ENCODE results near the gene CCT3. TPM values are rescaled to one million over a fixed set of nuclear protein-coding genes. Genes with fewer than 3 reads are reported as not detected.
A peak's percentile ranks its signal among the peaks of the same experiment; 100 is the strongest.

Gene CCT3
- total RNA-seq, 2 experiments from 2014 or later, result 379 to 388 TPM

- ChIA-PET CTCF (no interaction called here), POLR2A (interaction anchor here (2.8 kb wide), 1 partner anchor 9 kb away, joined by 17 read pairs; the partner anchor contains the start of gene SMG5)
- H3K4me3 Mint-ChIP-seq, result no peak overlapping the region
- intact Hi-C loops (cut with micrococcal nuclease), result no loop called here
- peak overlapping the region; percentile 25 for H3K27ac Mint-ChIP-seq
- DNase-seq (peak; percentile 16), ATAC-seq (peak; percentile 40)
- TF ChIP-seq CTCF (IDR thresholded peaks at IDR 0.05), result no peak
- H3K27me3 Mint-ChIP-seq, result no peaks in the 10 kb centered on the region
- peaks cover 14% of the 10 kb centered on the region for H3K4me1 Mint-ChIP-seq (ENCODE audit: low read depth)
- H3K36me3 Mint-ChIP-seq (ENCODE audit: low read depth), result peaks cover 6% of the 10 kb centered on the region
- no peaks in the 10 kb centered on the region for H3K9me3 Mint-ChIP-seq
These were observed 46.6 kb downstream of the CCT3 start for GRCh38 chr1:156291226-156292061.

GRCh38 chr1:156289857-156290256 is 48.2 kb downstream of the CCT3 start:
- Mint-ChIP-seq H3K9me3 (no peaks in the 10 kb centered on the region), H3K4me3 (no peak overlapping the region), H3K36me3 (ENCODE audit: low read depth) (peaks cover 6% of the 10 kb centered on the region), H3K27ac (no peak overlapping the region), H3K27me3 (no peaks in the 10 kb centered on the region), H3K4me1 (ENCODE audit: low read depth) (peaks cover 8% of the 10 kb centered on the region)
- DNase-seq (no peak), ATAC-seq (no peak)
- TF ChIP-seq CTCF (IDR thresholded peaks at IDR 0.05), result no peak
- intact Hi-C loops (cut with micrococcal nuclease), result no loop called here
- ChIA-PET CTCF (no interaction called here), POLR2A (no interaction called here)

GRCh38 chr1:156286061-156286460 is 52.0 kb downstream of the CCT3 start:
- peaks cover 18% of the 10 kb centered on the region for H3K4me1 Mint-ChIP-seq (ENCODE audit: low read depth)
- no peak for ATAC-seq
- no peak overlapping the region for H3K4me3 Mint-ChIP-seq
- no peak for TF ChIP-seq CTCF (IDR thresholded peaks at IDR 0.05)
- ChIA-PET POLR2A (interaction anchor here (1.5 kb wide), 1 partner anchor 15 kb away, joined by 3 read pairs; no protein-coding TSS in a partner anchor), CTCF (no interaction called here)
- intact Hi-C loops (cut with micrococcal nuclease), result no loop called here
- H3K27ac Mint-ChIP-seq, result no peak overlapping the region
- H3K36me3 Mint-ChIP-seq (ENCODE audit: low read depth), result peaks cover 15% of the 10 kb centered on the region
- no peak for DNase-seq
- H3K9me3 Mint-ChIP-seq, result no peaks in the 10 kb centered on the region
- H3K27me3 Mint-ChIP-seq, result no peaks in the 10 kb centered on the region

GRCh38 chr1:156285437-156285836 is 52.7 kb downstream of the CCT3 start:
- DNase-seq, result no peak
- H3K9me3 Mint-ChIP-seq, result no peaks in the 10 kb centered on the region
- no peak overlapping the region for H3K4me3 Mint-ChIP-seq
- intact Hi-C loops (cut with micrococcal nuclease), result no loop called here
- no peak for TF ChIP-seq CTCF (IDR thresholded peaks at IDR 0.05)
- H3K4me1 Mint-ChIP-seq (ENCODE audit: low read depth), result peaks cover 24% of the 10 kb centered on the region
- no peak for ATAC-seq
- ChIA-PET POLR2A (interaction anchor here (1.6 kb wide), 1 partner anchor 8 kb away, joined by 7 read pairs; no protein-coding TSS in a partner anchor), CTCF (interaction anchor here (1.3 kb wide), 1 partner anchor 34 kb away, joined by 3 read pairs; no protein-coding TSS in a partner anchor)
- no peak overlapping the region for H3K27ac Mint-ChIP-seq
- no peaks in the 10 kb centered on the region for H3K27me3 Mint-ChIP-seq
- peaks cover 15% of the 10 kb centered on the region for H3K36me3 Mint-ChIP-seq (ENCODE audit: low read depth)

- POLR2A ChIA-PET, result interaction anchor here (0.9 to 5.1 kb wide), 7 partner anchors 9 to 148 kb away, joined by 3 to 50 read pairs (median 5); no protein-coding TSS in a partner anchor
- Mint-ChIP-seq H3K4me1 (ENCODE audit: low read depth) (peaks cover 30% of the 10 kb centered on the region), H3K4me3 (no peak overlapping the region), H3K27me3 (no peaks in the 10 kb centered on the region), H3K27ac (peak overlapping the region; percentile 25), H3K36me3 (ENCODE audit: low read depth) (peaks cover 20% of the 10 kb centered on the region), H3K9me3 (no peaks in the 10 kb centered on the region)
- no peak for ATAC-seq
- CTCF ChIA-PET, result interaction anchor here (1.3 to 6.1 kb wide), 3 partner anchors 35 to 52 kb away, joined by 3 to 24 read pairs (median 4); partner anchors contain the start of gene CCT3
- no peak for DNase-seq
- TF ChIP-seq CTCF (IDR thresholded peaks at IDR 0.05), result no peak
- intact Hi-C loops (cut with micrococcal nuclease), result no loop called here
These were observed 53.3 kb downstream of the CCT3 start for GRCh38 chr1:156284757-156285156.
